Adrenal gland (tissue), 12 donors: ENCODE results near the gene ZBTB9. TPM values are rescaled to one million over a fixed set of nuclear protein-coding genes. Genes with fewer than 3 reads are reported as not detected.

ENCODE experiments used
- DNase-seq, 7 donors: peaks; one replicate each; pipeline ENCODE4 v3.0.0-alpha.2; 2019 to 2020
- H3K27ac ChIP-seq, 5 donors: fragments of 200-600 bp; sonication (generic) in 4 of 5; 1 replicate in 3 of 5; 2 replicates in 2 of 5; pipeline versions ENCODE4 v1.5.1 to v1.8.0; 2016 to 2020; ENCODE audit warnings: mild to moderate bottlenecking in 1 of 5
- H3K27me3 ChIP-seq: fragments of 200-600 bp; 2 replicates; pipeline ENCODE4 v1.8.0; 2021
- H3K36me3 ChIP-seq, 2 donors: fragments of 200-600 bp; replicated peaks in 1 of 2; 1 replicate in 1 of 2; 2 replicates in 1 of 2; pipeline versions ENCODE4 v1.5.1 to v1.8.0; 2018 to 2022
- H3K4me1 ChIP-seq, 2 donors: fragments of 200-600 bp; replicated peaks in 1 of 2; 1 replicate in 1 of 2; 2 replicates in 1 of 2; pipeline versions ENCODE4 v1.5.1 to v1.8.0; 2018 to 2021
- H3K4me3 ChIP-seq, 4 donors: fragments of 200-600 bp; sonication (generic) in 3 of 4; one replicate each; pipeline ENCODE4 v1.5.1; 2016 to 2018
- H3K9me3 ChIP-seq, 3 donors: fragments of 200-600 bp; sonication (generic) in 1 of 3; replicated peaks in 1 of 3; 1 replicate in 2 of 3; 2 replicates in 1 of 3; pipeline versions ENCODE4 v1.5.1 to v1.8.0; 2016 to 2021
- POLR2A ChIP-seq, 2 donors: fragments of 450-650 bp; IDR thresholded peaks; one replicate each; pipeline ENCODE4 v1.6.1; 2017; ENCODE audit warnings: antibody characterized with exemption in 2 of 2, mild to moderate bottlenecking in 2 of 2, moderate library complexity in 1 of 2
- WGBS, 4 donors: extraction: QIAGEN DNeasy Blood & Tissue Kit in 2 of 4; methylation state at CpG; one replicate each; pipeline versions ENCODE4 v1.1.5 to v1.1.7; 2013 to 2017; 5-methylcytosine and 5-hydroxymethylcytosine counted together
- intact Hi-C, 2 donors: fragments of 100-400 bp; cut with DNase I; formaldehyde crosslinking; loops; one replicate each; pipeline versions ENCODE4 v1.14.1 to v1.15.0; 2022 to 2023
- polyA plus RNA-seq, 3 donors: library from polyadenylated mRNA; stranded (reverse); fragments of 200-250 nt in 2 of 3; fragments of 350-450 nt in 1 of 3; fragmentation: Illumina TruSeq in 1 of 3; extraction: RNeasy Lipid Tissue Mini Kit (QIAGEN cat#74804) in 1 of 3; gene quantifications; one replicate each; pipeline ENCODE4 v1.2.3, GENCODE V29; 2013 to 2014
- total RNA-seq, 9 donors: library from RNA; depleted of rRNA in 4 of 9; stranded (reverse); fragments of >200 nt in 4 of 9; fragments of 120-200 nt in 1 of 9; fragmentation: NEBNext Ultra II Directional in 1 of 9; extraction: Animal tissue kit (Norgen Biotek cat#: 25700) in 1 of 9; gene quantifications; one replicate each; pipeline versions ENCODE4 v1.1.0 to v1.2.4, GENCODE V29; 2013 to 2023
- TF ChIP-seq, protein P1 (sequence below), 6 experiments: fragments of 450-650 bp in 4 of 6; fragments of 200-600 bp in 2 of 6; sonication (generic) in 1 of 6; IDR thresholded peaks; 1 replicate in 5 of 6; 2 replicates in 1 of 6; pipeline versions ENCODE4 v1.5.1 to v1.8.0; 2016 to 2021; ENCODE audit warnings: antibody characterized with exemption in 6 of 6, mild to moderate bottlenecking in 2 of 6, moderate library complexity in 1 of 6
- donor health status: healthy with polysubstance abuse.
- donor health status: Bipolar disorder and iron deficiency.
- donor health status: DM: yes; HTN: yes; CAD: no.
- donor health status: DM: no; HTN: no; CAD: no.
- donor health status: DM: no; HTN: no; CAD: no.
- donor health status: DM: yes; HTN: yes; CAD: no.

ZBTB9 gene
- total and polyA plus RNA-seq, 12 donors: 2.3 to 11.2 (median 6.7) TPM

DNA sequence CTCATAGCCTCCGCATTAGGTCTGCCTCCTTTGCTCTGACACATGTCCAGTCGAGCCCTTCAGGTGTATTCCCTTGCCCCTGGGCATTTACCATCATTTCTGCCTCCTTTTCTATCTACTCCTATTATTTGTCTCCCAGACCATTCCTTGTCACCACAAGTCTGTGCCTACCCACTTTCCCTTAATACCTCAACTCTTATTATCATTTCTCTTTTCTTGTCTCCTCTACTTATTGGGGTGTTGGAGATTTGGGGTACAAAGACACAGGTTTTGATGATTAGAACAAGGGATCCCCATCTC is 33.1 kb upstream of the ZBTB9 start:
- H3K36me3 ChIP-seq: peaks cover 0 to 2% of the 10 kb centered on the region in 2 donors
- peaks cover 33 to 39% of the 10 kb centered on the region in 2 donors for H3K4me1 ChIP-seq
- H3K9me3 ChIP-seq: no peaks in the 10 kb centered on the region
- 84 to 87% (median 87%) methylated on average over 2 of the region's 2 CpGs for WGBS, 4 donors
- no peak for DNase-seq
- H3K27ac ChIP-seq: peak overlapping the region in 1 of 5 donors; percentile 26
- intact Hi-C loops: loop anchor here in 1 of 2 donors (10.0 kb wide), 1 partner anchor 154 kb away; no protein-coding TSS in a partner anchor
- TF ChIP-seq, protein P1, sequence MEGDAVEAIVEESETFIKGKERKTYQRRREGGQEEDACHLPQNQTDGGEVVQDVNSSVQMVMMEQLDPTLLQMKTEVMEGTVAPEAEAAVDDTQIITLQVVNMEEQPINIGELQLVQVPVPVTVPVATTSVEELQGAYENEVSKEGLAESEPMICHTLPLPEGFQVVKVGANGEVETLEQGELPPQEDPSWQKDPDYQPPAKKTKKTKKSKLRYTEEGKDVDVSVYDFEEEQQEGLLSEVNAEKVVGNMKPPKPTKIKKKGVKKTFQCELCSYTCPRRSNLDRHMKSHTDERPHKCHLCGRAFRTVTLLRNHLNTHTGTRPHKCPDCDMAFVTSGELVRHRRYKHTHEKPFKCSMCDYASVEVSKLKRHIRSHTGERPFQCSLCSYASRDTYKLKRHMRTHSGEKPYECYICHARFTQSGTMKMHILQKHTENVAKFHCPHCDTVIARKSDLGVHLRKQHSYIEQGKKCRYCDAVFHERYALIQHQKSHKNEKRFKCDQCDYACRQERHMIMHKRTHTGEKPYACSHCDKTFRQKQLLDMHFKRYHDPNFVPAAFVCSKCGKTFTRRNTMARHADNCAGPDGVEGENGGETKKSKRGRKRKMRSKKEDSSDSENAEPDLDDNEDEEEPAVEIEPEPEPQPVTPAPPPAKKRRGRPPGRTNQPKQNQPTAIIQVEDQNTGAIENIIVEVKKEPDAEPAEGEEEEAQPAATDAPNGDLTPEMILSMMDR (IDR thresholded peaks at IDR 0.05): no peak
- TF ChIP-seq POLR2A (IDR thresholded peaks at IDR 0.05): no peak
- no peaks in the 10 kb centered on the region for H3K27me3 ChIP-seq
- H3K4me3 ChIP-seq: no peak overlapping the region

DNA sequence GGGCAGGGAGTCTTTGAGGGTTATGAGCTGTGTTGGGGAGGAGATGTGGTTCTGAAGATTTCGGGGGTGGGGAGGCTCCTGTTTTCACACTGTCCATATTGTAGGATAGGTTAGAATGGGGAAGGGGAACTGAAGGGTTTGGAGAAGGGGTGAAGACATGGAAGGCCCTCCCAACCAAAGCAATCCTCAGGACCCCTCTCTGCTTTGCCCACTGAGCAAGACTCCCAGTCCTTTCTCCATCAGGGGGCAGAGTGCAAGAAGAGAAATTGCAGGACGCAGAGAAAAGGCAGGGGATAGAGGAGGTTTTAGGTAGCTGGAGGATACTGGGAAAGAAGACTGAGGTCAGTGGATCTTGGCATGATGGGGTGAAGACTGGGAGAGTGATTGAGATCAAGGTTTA is 30.6 kb upstream of the ZBTB9 start:
- WGBS, 4 donors: 91 to 98% (median 93%) methylated on average over 2 of the region's 2 CpGs
- Histone ChIP-seq H3K36me3 (no peaks in the 10 kb centered on the region), H3K9me3 (no peaks in the 10 kb centered on the region), H3K4me1 (peaks cover 28 to 39% of the 10 kb centered on the region in 2 donors), H3K27ac (no peak overlapping the region), H3K4me3 (no peak overlapping the region), H3K27me3 (no peaks in the 10 kb centered on the region)
- no peak for TF ChIP-seq POLR2A (IDR thresholded peaks at IDR 0.05)
- TF ChIP-seq, protein P1 (IDR thresholded peaks at IDR 0.05): no peak
- DNase-seq: no peak
- intact Hi-C loops: loop anchor here in 1 of 2 donors (10.0 kb wide), 1 partner anchor 151 kb away; no protein-coding TSS in a partner anchor

DNA sequence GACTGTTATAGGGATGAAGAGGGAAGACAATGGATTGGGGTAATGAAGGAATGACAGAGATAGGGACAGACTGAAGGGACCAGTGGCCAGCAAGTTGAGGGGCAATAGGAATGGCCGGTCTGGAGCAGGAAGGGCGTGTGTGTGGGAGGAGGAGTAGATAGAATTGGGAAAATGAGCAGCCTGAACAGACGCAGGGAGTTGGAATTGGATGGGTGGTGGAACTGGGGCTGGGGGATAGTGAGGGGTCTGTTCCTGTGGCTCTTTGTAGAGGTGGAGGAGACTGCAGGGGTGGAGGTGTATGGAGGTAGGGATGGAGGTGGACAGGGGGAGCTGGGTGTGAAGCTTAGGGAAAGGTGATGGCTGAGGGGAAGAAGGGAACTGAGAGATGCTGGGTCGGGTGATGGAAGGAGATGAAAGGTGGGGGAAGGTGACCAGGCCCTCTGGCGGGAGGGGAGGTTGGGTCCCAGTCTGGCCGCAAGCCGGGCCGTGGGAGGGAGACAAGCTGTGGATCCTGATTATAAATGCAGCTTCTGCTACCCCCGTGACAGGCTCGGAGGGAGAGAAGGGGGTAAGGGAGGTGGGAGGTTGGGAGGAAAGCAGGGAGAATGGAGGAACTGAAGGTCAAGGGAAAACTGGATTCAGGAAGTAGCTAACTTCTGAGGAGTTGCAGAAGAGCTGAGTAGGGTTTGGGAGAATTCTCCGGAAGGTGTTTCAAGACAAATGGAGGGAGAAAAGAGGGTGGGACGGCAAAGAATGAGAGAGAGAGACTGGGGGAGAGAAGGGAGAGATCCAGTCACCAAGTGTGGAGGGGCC is 29.3 kb upstream of the ZBTB9 start:
- DNase-seq: peak in 2 of 7 donors; percentile 37 to 50
- H3K4me3 ChIP-seq: peak overlapping the region; percentile 37 to 73 (median 42)
- WGBS, 4 donors: 14 to 17% (median 15%) methylated on average over 12 of the region's 12 CpGs
- peaks cover 19 to 40% of the 10 kb centered on the region in 2 donors for H3K4me1 ChIP-seq
- no peaks in the 10 kb centered on the region for H3K36me3 ChIP-seq
- no peaks in the 10 kb centered on the region for H3K27me3 ChIP-seq
- H3K9me3 ChIP-seq: no peaks in the 10 kb centered on the region
- H3K27ac ChIP-seq: peak overlapping the region; percentile 79 to 96 (median 88)
- intact Hi-C loops: loop anchor here in 1 of 2 donors (10.0 kb wide), 1 partner anchor 150 kb away; no protein-coding TSS in a partner anchor
- TF ChIP-seq, protein P1 (IDR thresholded peaks at IDR 0.05): no peak
- TF ChIP-seq POLR2A (IDR thresholded peaks at IDR 0.05): no peak

DNA sequence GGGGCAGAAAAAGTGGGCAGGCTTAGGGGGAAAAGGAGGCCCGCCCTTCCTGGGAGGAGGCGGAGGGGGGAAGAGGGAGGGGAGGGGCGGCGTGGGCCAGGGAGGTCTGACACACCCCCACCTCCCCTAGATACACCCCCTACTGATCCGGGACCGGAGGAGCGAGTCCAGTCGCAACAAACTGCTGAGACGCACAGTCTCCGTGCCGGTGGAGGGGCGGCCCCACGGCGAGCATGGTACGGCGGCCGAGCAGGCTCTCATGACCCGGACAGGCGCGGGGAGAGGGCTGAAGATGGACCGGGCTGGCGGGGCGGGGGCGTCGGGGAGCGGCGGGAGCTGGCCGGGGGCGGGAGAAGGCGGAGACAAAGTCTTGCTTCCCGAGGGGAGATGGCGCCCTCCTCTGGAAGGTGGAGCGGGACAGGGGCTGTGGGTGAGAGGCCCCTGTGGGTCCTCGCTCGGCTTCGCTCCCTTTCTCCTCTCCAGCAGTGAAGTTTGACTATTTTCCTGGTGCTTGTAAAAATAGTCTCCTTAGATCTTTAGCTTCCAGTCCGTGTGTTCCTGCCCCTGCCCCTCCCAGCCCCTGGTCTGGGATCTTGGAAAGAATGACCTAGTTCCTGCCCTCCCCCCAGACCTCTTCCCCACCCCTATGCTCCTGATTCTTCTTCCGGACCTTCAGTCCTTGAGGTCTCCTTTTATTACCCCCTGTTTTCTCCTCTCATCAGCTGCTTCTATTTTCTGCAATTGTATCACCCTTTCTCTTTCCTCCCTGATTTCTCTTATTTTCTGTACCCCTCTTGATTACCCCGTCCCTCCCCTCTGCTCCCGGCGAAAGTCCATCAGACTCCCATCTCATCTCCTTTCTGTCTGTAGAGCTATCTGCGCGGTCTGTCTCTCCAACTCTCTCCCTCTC is 28.5 kb upstream of the ZBTB9 start:
- TF ChIP-seq, protein P1 (IDR thresholded peaks at IDR 0.05): peak; percentile 26 to 60 (median 53)
- TF ChIP-seq POLR2A (IDR thresholded peaks at IDR 0.05): peak in 1 of 2 donors; percentile 61
- Histone ChIP-seq H3K36me3 (no peaks in the 10 kb centered on the region), H3K4me3 (peak overlapping the region; percentile 37 to 73 (median 42)), H3K27ac (peak overlapping the region; percentile 79 to 96 (median 88)), H3K4me1 (peaks cover 19 to 49% of the 10 kb centered on the region in 2 donors), H3K27me3 (no peaks in the 10 kb centered on the region), H3K9me3 (no peaks in the 10 kb centered on the region)
- intact Hi-C loops: loop anchor here in 1 of 2 donors (10.0 kb wide), 1 partner anchor 149 kb away; no protein-coding TSS in a partner anchor
- peak; percentile 86 to 94 (median 90) for DNase-seq
- WGBS, 4 donors: 0 to 1% (median 1%) methylated on average over 15 to 43 of the region's 43 CpGs
